ENCODE measurements around the gene PSMD2. TPM values are rescaled to one million over a fixed set of nuclear protein-coding genes. Genes with fewer than 3 reads are reported as not detected.

Gene PSMD2
- 507 and 526 TPM in 2 replicates for total RNA-seq

- no peaks in the 10 kb centered on the region for H3K27me3 ChIP-seq (ENCODE audit: control insufficient read depth, insufficient read depth, low read length)
- FAIRE-seq, result no peak
- no peak for TF ChIP-seq CTCF (IDR thresholded peaks at IDR 0.05; ENCODE audit: insufficient read depth, low read length, severe bottlenecking)
Measured at GRCh38 chr3:184298759-184299487, at the start of gene PSMD2. TSS of gene PSMD2 (plus strand) at chr3:184299241. CDS start at chr3:184299267, 26 bp downstream.

GRCh38 chr3:184249412-184250166, 49.5 kb upstream of the PSMD2 start, which contains the start of gene EEF1AKMT4:
TSS of gene EEF1AKMT4 (plus strand) at chr3:184249672. CDS start at chr3:184249695, 23 bp downstream.
- DNase-seq (ENCODE audit: low read depth), result peak; percentile 96
- peak; percentile 7 for FAIRE-seq
- peak; percentile 62 for TF ChIP-seq CTCF (IDR thresholded peaks at IDR 0.05; ENCODE audit: insufficient read depth, low read length, severe bottlenecking)
- H3K36me3 ChIP-seq (ENCODE audit: control insufficient read depth, insufficient read depth, low read length), result peaks cover 11% of the 10 kb centered on the region
- no peaks in the 10 kb centered on the region for H3K27me3 ChIP-seq (ENCODE audit: control insufficient read depth, insufficient read depth, low read length)
- peak within 1 kb of the TSS; percentile 65 for H3K4me3 ChIP-seq (ENCODE audit: low read depth, low read length)

More at GRCh38 chr3:184298759-184299487, at the start of gene PSMD2:
- peak; percentile 83 for DNase-seq (ENCODE audit: low read depth)
- Histone ChIP-seq H3K4me3 (ENCODE audit: low read depth, low read length) (peak within 1 kb of the TSS; percentile 81), H3K36me3 (ENCODE audit: control insufficient read depth, insufficient read depth, low read length) (peaks cover 25% of the 10 kb centered on the region)

DNA sequence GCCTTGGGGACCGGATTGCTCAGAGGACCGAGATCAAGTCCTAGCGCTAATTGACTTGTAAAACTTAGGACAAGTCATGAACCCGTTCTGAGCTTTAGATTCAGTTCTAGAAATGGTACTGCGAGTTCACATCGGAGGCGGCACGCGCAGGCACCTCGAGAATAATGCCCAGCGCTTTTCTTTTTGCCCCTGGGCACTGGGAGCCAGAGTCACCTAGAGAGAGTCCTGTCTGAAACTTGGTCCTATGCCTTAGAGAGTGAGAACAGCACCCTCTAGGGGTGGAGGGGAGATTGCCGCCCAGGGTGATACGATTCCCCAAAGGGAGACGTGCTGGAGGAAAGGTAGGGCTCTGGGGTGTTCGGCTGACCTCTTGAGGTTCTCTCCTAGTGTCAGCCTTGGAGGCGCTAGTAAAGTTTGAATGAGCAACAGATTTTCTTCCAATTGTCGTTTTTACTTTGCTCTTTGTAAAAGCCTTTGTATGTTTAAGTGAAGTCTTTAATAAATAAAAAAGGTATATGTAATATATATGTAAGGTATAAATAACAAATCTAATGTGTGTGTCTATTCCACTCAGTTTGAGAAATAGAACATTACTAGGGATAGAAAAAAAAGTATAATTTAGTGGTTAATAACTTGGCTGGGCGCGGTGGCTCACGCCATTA, 48.7 kb upstream of the PSMD2 start:
- Histone ChIP-seq H3K36me3 (ENCODE audit: control insufficient read depth, insufficient read depth, low read length) (peaks cover 5% of the 10 kb centered on the region), H3K27me3 (ENCODE audit: control insufficient read depth, insufficient read depth, low read length) (no peaks in the 10 kb centered on the region), H3K4me3 (ENCODE audit: low read depth, low read length) (peak overlapping the region; percentile 65)
- peak; percentile 93 for TF ChIP-seq CTCF (IDR thresholded peaks at IDR 0.05; ENCODE audit: insufficient read depth, low read length, severe bottlenecking)
- DNase-seq (ENCODE audit: low read depth) (peak; percentile 89), FAIRE-seq (no peak)

DNA sequence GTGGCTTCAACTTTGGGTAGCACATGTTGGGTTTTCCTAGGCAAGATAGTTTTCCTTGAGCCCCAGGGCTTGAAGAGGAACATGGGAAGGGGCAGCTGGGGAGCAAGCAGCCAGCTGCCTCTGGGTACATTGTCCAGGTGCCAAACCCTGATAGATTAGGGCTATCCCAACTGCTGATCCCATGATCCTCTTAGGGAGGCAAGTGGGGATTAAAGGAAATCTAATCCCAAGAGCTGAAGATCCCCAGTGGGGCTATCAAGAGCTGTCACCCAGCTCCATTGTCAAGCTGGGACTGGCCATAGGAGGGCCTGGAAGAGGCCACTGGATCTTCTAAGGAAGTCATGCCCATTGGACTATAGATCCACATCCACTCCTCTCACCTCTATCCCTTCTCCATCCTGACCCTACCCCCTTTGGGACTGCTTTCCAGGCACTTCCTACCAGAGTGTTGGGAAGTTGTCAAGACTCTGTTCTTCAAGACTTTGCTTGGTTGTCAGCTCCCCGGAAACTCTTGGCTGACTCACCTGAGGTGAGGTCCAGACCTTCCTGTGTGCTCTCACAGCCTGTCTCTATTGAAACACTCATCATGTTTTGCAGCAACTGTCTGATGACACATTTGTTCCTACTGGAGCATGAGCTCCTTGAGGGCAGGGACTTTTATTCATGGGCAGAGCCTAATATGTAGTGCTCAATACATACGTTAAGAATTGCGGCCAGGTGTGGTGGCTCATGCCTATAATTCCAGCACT, 43.6 kb upstream of the PSMD2 start:
- DNase-seq (ENCODE audit: low read depth) (peak; percentile 90), FAIRE-seq (peak; percentile 83)
- Histone ChIP-seq H3K27me3 (ENCODE audit: control insufficient read depth, insufficient read depth, low read length) (no peaks in the 10 kb centered on the region), H3K4me3 (ENCODE audit: low read depth, low read length) (no peak overlapping the region), H3K36me3 (ENCODE audit: control insufficient read depth, insufficient read depth, low read length) (no peaks in the 10 kb centered on the region)
- no peak for TF ChIP-seq CTCF (IDR thresholded peaks at IDR 0.05; ENCODE audit: insufficient read depth, low read length, severe bottlenecking)

- FAIRE-seq (no peak), DNase-seq (ENCODE audit: low read depth) (no peak)
- no peak overlapping the region for H3K4me3 ChIP-seq (ENCODE audit: low read depth, low read length)
- H3K36me3 ChIP-seq (ENCODE audit: control insufficient read depth, insufficient read depth, low read length), result no peaks in the 10 kb centered on the region
- TF ChIP-seq CTCF (IDR thresholded peaks at IDR 0.05; ENCODE audit: insufficient read depth, low read length, severe bottlenecking), result no peak
- no peaks in the 10 kb centered on the region for H3K27me3 ChIP-seq (ENCODE audit: control insufficient read depth, insufficient read depth, low read length)
Measured at GRCh38 chr3:184257083-184257915, 41.7 kb upstream of the PSMD2 start.

Measured in bronchial epithelial cell (primary cell).